ENCODE measurements around the gene SOST.

The SOST gene

GRCh38 chr17:43788540-43788939 lies 29.9 kb upstream of the SOST start:
- H3K9ac ChIP-seq (ENCODE audit: low read length), result no peak overlapping the region
- TF ChIP-seq EZH2phosphoT487 (conservative IDR thresholded peaks at IDR 0.05; ENCODE audit: low read length) (no peak), CTCF (IDR thresholded peaks at IDR 0.05; ENCODE audit: insufficient read depth, low read length, poor library complexity, severe bottlenecking) (no peak)
- no peak overlapping the region for H3K27ac ChIP-seq (ENCODE audit: low read depth, low read length)
- no peak overlapping the region for H3K4me2 ChIP-seq (ENCODE audit: low read depth, low read length, poor library complexity, severe bottlenecking)
- no peaks in the 10 kb centered on the region for H3K27me3 ChIP-seq (ENCODE audit: low read length)
- no peak overlapping the region for H3K4me3 ChIP-seq (ENCODE audit: insufficient read depth, low read length, poor library complexity, severe bottlenecking)
- no peaks in the 10 kb centered on the region for H3F3A ChIP-seq (ENCODE audit: insufficient read depth)
- no peaks in the 10 kb centered on the region for H3K9me3 ChIP-seq (ENCODE audit: insufficient read depth, low read length)
- H3K79me2 ChIP-seq (ENCODE audit: insufficient read depth, low read length), result no peaks in the 10 kb centered on the region
- H2AFZ ChIP-seq (ENCODE audit: low read depth, low read length, severe bottlenecking), result no peak overlapping the region
- H4K20me1 ChIP-seq (ENCODE audit: low read depth, low read length), result no peaks in the 10 kb centered on the region
- H3K36me3 ChIP-seq (ENCODE audit: low read length), result no peaks in the 10 kb centered on the region
- H3K9me2 ChIP-seq (replicated peaks; ENCODE audit: insufficient read depth, low read length), result no peaks in the 10 kb centered on the region

- Histone ChIP-seq H2AFZ (ENCODE audit: low read depth, low read length, severe bottlenecking) (no peak overlapping the region), H3F3A (ENCODE audit: insufficient read depth) (no peaks in the 10 kb centered on the region), H3K27me3 (ENCODE audit: low read length) (no peaks in the 10 kb centered on the region), H4K20me1 (ENCODE audit: low read depth, low read length) (no peaks in the 10 kb centered on the region), H3K9ac (ENCODE audit: low read length) (no peak overlapping the region), H3K9me3 (ENCODE audit: insufficient read depth, low read length) (no peaks in the 10 kb centered on the region), H3K4me3 (ENCODE audit: insufficient read depth, low read length, poor library complexity, severe bottlenecking) (no peak overlapping the region), H3K9me2 (replicated peaks; ENCODE audit: insufficient read depth, low read length) (no peaks in the 10 kb centered on the region), H3K36me3 (ENCODE audit: low read length) (no peaks in the 10 kb centered on the region), H3K79me2 (ENCODE audit: insufficient read depth, low read length) (no peaks in the 10 kb centered on the region), H3K27ac (ENCODE audit: low read depth, low read length) (no peak overlapping the region), H3K4me2 (ENCODE audit: low read depth, low read length, poor library complexity, severe bottlenecking) (no peak overlapping the region)
- no peak for TF ChIP-seq EZH2phosphoT487 (conservative IDR thresholded peaks at IDR 0.05; ENCODE audit: low read length)
- TF ChIP-seq CTCF (IDR thresholded peaks at IDR 0.05; ENCODE audit: insufficient read depth, low read length, poor library complexity, severe bottlenecking), result no peak
Observed at GRCh38 chr17:43787728-43788127, 29.1 kb upstream of the SOST start.

DNA sequence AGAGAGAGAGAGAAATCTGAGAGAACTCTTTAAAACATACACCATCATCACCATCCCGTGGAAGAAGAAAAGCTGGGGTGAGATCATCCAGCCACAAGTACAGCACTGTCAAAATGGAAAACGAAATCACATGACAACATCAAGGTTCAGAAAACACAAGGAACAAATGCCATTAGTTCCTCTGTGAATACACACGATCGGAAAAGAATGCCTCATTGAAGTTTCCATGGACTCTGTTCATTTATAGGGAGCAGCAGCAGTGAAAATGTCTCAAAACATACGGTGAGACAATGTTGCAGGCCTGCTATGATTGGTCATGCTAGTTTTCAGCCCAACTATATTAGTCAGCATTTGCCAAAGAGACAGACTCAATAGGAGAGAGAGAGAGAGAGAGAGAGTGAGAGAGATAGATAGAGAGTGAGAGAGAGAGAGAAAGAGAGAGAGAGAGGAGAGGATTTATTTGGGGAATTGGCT lies 26.1 kb upstream of the SOST start:
- no peak overlapping the region for H3K4me2 ChIP-seq (ENCODE audit: low read depth, low read length, poor library complexity, severe bottlenecking)
- H3K9me3 ChIP-seq (ENCODE audit: insufficient read depth, low read length), result no peaks in the 10 kb centered on the region
- no peaks in the 10 kb centered on the region for H4K20me1 ChIP-seq (ENCODE audit: low read depth, low read length)
- no peaks in the 10 kb centered on the region for H3K36me3 ChIP-seq (ENCODE audit: low read length)
- no peak overlapping the region for H3K4me3 ChIP-seq (ENCODE audit: insufficient read depth, low read length, poor library complexity, severe bottlenecking)
- H2AFZ ChIP-seq (ENCODE audit: low read depth, low read length, severe bottlenecking), result no peak overlapping the region
- H3K27ac ChIP-seq (ENCODE audit: low read depth, low read length), result no peak overlapping the region
- no peaks in the 10 kb centered on the region for H3K79me2 ChIP-seq (ENCODE audit: insufficient read depth, low read length)
- no peaks in the 10 kb centered on the region for H3K9me2 ChIP-seq (replicated peaks; ENCODE audit: insufficient read depth, low read length)
- TF ChIP-seq CTCF (IDR thresholded peaks at IDR 0.05; ENCODE audit: insufficient read depth, low read length, poor library complexity, severe bottlenecking), result no peak
- TF ChIP-seq EZH2phosphoT487 (conservative IDR thresholded peaks at IDR 0.05; ENCODE audit: low read length), result no peak
- no peaks in the 10 kb centered on the region for H3F3A ChIP-seq (ENCODE audit: insufficient read depth)
- no peak overlapping the region for H3K9ac ChIP-seq (ENCODE audit: low read length)
- H3K27me3 ChIP-seq (ENCODE audit: low read length), result no peaks in the 10 kb centered on the region
